BLaER1 (cell line): Measurements from ENCODE around the gene OR51B2.
"Not testable (repeated sequence)": the region's sequence is repeated elsewhere in the genome, so short reads cannot be mapped to it uniquely, and the experiment has no call there.

Experiments used
- H3K27ac ChIP-seq: shearing (Covaris generic); formaldehyde crosslinking; 2 replicates; pipeline ENCODE4 v1.8.1; 2022
- H3K27me3 ChIP-seq: shearing (Covaris generic); formaldehyde crosslinking; 2 replicates; pipeline ENCODE4 v1.8.1; 2022
- H3K36me3 ChIP-seq: shearing (Covaris generic); formaldehyde crosslinking; 2 replicates; pipeline ENCODE4 v1.8.1; 2022
- H3K4me1 ChIP-seq: shearing (Covaris generic); formaldehyde crosslinking; 2 replicates; pipeline ENCODE4 v1.8.1; 2022
- H3K4me2 ChIP-seq: shearing (Covaris generic); formaldehyde crosslinking; 2 replicates; pipeline ENCODE4 v1.8.1; 2022
- H3K4me3 ChIP-seq: shearing (Covaris generic); formaldehyde crosslinking; 2 replicates; pipeline ENCODE4 v1.8.1; 2022
- H3K9ac ChIP-seq: shearing (Covaris generic); formaldehyde crosslinking; 2 replicates; pipeline ENCODE4 v1.8.1; 2022
- H3K9me3 ChIP-seq: shearing (Covaris generic); formaldehyde crosslinking; 2 replicates; pipeline ENCODE4 v1.8.1; 2022
- H4K20me1 ChIP-seq: shearing (Covaris generic); formaldehyde crosslinking; 2 replicates; pipeline ENCODE4 v1.8.1; 2022
- Cebpa-rat ChIP-seq: shearing (Covaris generic); IDR thresholded peaks from 2 replicates; pipeline ENCODE4 v1.8.1; 2022

OR51B2 gene

DNA sequence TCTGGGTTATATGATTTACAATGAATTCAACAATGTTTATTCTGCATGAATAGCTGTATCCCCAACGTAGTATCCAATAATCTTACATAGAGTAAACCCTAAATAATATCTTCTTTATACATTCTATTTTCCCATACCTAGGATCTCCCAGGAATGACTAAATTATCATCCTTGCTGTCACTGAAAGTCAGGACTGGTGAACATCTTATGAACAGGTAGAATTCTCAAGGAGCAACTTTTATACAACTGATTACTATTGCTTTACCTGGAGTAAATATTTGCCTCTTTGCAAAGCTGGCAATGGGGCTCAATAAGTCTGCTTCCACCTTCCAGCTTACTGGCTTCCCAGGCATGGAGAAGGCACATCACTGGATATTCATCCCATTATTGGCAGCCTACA, 27.1 kb upstream of the OR51B2 start, which contains the start of gene OR51B6:
OR51B6 (plus strand) TSS at position 301 of the 400 bp plus-strand sequence; CDS start at position 301, 0 bp downstream.
- TF ChIP-seq Cebpa-rat = no peak
- no peaks in the 10 kb centered on the region for H4K20me1 ChIP-seq

DNA sequence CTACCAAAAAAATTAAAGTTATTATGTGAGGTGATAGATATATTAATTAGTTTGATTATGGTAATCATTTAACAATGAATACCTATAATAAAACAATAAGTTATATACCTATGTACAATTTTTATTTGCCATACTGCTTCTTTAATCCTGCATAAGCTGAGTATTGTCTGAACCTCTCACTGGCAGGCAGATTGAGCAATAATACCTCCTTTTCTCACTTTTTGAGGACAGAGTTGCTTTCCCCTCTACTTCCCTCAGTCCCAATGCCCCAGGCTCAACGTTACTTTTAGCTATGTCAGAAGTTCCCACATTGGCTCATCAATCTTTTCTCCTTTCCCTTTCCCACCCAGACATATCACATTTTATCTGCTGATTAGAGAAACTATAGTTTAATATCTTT, 25.5 kb upstream of the OR51B2 start:
- Histone ChIP-seq H3K36me3 (no peaks in the 10 kb centered on the region), H3K27ac (no peak overlapping the region), H4K20me1 (no peaks in the 10 kb centered on the region), H3K4me1 (no peaks in the 10 kb centered on the region), H3K4me3 (no peak overlapping the region), H3K4me2 (no peak overlapping the region), H3K9ac (no peak overlapping the region), H3K9me3 (no peaks in the 10 kb centered on the region), H3K27me3 (no peaks in the 10 kb centered on the region)
- no peak for TF ChIP-seq Cebpa-rat

More for the DNA sequence above, 27.1 kb upstream of the OR51B2 start, which contains the start of gene OR51B6:
- Histone ChIP-seq H3K4me1 (no peaks in the 10 kb centered on the region), H3K36me3 (no peaks in the 10 kb centered on the region), H3K27ac (no peak within 1 kb of the TSS), H3K27me3 (no peaks in the 10 kb centered on the region), H3K4me3 (no peak within 1 kb of the TSS), H3K9me3 (no peaks in the 10 kb centered on the region), H3K9ac (no peak within 1 kb of the TSS), H3K4me2 (no peak within 1 kb of the TSS)

- no peaks in the 10 kb centered on the region for H3K27me3 ChIP-seq
- no peaks in the 10 kb centered on the region for H3K9me3 ChIP-seq
- H4K20me1 ChIP-seq = no peaks in the 10 kb centered on the region
- TF ChIP-seq Cebpa-rat = no peak
- H3K4me2 ChIP-seq = no peak overlapping the region
- H3K4me1 ChIP-seq = no peaks in the 10 kb centered on the region
- H3K27ac ChIP-seq = no peak overlapping the region
- no peak overlapping the region for H3K4me3 ChIP-seq
- H3K36me3 ChIP-seq = no peaks in the 10 kb centered on the region
- no peak overlapping the region for H3K9ac ChIP-seq
Measured at GRCh38 chr11:5348551-5349194, 24.6 kb upstream of the OR51B2 start.

DNA sequence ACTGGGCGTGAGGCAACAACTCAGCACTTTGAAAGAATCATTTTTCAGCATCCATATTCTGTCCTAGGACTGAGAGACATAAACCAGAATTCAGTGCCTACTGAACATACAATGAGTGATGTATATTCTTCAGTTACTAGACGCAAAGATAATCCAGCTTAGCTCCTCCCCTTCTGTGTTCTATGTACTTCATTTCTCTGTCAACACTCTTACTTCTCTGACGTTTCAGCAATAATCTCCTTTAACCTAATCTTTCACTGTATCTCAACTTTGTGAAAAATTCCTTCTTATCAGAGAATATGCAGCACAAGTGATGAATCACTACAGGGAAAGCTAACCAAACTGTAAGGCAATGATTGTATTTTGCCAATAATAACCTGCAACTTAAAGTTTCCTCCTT, 21.7 kb upstream of the OR51B2 start:
- H3K4me2 ChIP-seq = no peak overlapping the region
- no peak for TF ChIP-seq Cebpa-rat
- H3K9ac ChIP-seq = no peak overlapping the region
- no peaks in the 10 kb centered on the region for H4K20me1 ChIP-seq
- no peak overlapping the region for H3K27ac ChIP-seq
- H3K36me3 ChIP-seq = no peaks in the 10 kb centered on the region
- no peaks in the 10 kb centered on the region for H3K4me1 ChIP-seq
- H3K9me3 ChIP-seq = no peaks in the 10 kb centered on the region
- no peaks in the 10 kb centered on the region for H3K27me3 ChIP-seq
- H3K4me3 ChIP-seq = no peak overlapping the region

- Histone ChIP-seq H3K4me3 (no peak within 1 kb of the TSS), H3K9ac (no peak within 1 kb of the TSS), H3K27me3 (no peaks in the 10 kb centered on the region), H3K36me3 (no peaks in the 10 kb centered on the region), H3K9me3 (no peaks in the 10 kb centered on the region), H3K4me2 (no peak within 1 kb of the TSS), H4K20me1 (no peaks in the 10 kb centered on the region), H3K4me1 (no peaks in the 10 kb centered on the region), H3K27ac (no peak within 1 kb of the TSS)
- no peak for TF ChIP-seq Cebpa-rat
Measured at GRCh38 chr11:5343474-5344335, 19.6 kb upstream of the OR51B2 start, which contains the start of gene OR51B5. TSS of gene OR51B5 (minus strand) at chr11:5343524. CDS start at chr11:5343524, 0 bp downstream.

DNA sequence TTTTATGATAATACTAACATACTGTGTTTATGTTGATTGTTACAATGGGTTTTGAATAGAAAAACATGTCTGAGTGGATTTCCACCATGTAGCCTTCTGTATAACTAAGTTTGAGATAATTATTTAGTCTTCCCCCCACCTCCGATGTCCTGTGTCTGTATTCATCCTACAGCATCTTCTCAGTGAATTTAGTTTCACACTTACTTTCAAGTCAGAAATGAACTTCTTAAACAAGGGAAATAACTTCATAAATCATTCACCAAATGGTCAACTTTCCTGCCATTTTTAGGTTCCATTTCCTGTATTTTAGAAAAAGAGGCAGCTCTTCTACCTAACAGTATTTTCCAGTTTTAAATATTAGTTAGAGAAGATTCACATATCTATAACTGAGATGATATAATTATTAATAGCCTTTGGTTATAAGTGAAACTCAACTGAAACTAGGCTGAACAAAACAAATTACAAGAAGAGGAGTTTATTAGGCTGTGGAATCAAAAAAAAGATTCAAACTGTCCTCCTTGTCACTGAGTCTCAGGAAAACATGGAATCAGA, 15.8 kb upstream of the OR51B2 start:
- no peaks in the 10 kb centered on the region for H4K20me1 ChIP-seq
- H3K4me1 ChIP-seq = peaks cover 7% of the 10 kb centered on the region
- H3K9me3 ChIP-seq = no peaks in the 10 kb centered on the region
- no peak for TF ChIP-seq Cebpa-rat
- H3K27ac ChIP-seq = no peak overlapping the region
- H3K27me3 ChIP-seq = no peaks in the 10 kb centered on the region
- no peaks in the 10 kb centered on the region for H3K36me3 ChIP-seq
- no peak overlapping the region for H3K9ac ChIP-seq
- H3K4me3 ChIP-seq = no peak overlapping the region
- H3K4me2 ChIP-seq = no peak overlapping the region

- H4K20me1 ChIP-seq, H3K4me2 ChIP-seq, H3K27me3 ChIP-seq, H3K4me3 ChIP-seq, H3K9me3 ChIP-seq, H3K36me3 ChIP-seq, H3K9ac ChIP-seq, H3K27ac ChIP-seq, H3K4me1 ChIP-seq: not testable (repeated sequence)
Measured at GRCh38 chr11:5337253-5337652, 13.2 kb upstream of the OR51B2 start.

DNA sequence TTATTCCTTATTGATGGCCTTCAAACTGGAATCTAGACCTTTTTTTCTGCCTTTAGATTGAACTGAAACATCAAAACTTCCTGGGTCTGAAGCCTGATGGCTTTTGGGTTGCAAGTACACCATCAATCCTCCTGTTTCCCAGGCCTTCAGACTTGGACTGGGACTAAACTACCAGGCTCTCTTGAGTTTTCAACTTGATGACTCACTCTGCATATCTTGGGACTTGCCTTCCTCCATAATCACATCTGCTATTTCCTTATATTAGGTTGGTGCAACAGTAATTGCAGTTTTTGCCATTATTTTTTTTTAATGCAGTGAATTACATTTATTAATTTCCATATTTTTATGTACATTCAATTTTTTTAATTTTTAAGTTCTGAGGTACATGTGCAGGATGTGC, 12.2 kb upstream of the OR51B2 start:
- H3K36me3 ChIP-seq = no peaks in the 10 kb centered on the region
- no peak overlapping the region for H3K4me2 ChIP-seq
- no peak overlapping the region for H3K9ac ChIP-seq
- no peaks in the 10 kb centered on the region for H3K27me3 ChIP-seq
- H3K27ac ChIP-seq = no peak overlapping the region
- no peaks in the 10 kb centered on the region for H4K20me1 ChIP-seq
- no peak for TF ChIP-seq Cebpa-rat
- H3K9me3 ChIP-seq = no peaks in the 10 kb centered on the region
- H3K4me1 ChIP-seq = peaks cover 7% of the 10 kb centered on the region
- H3K4me3 ChIP-seq = no peak overlapping the region

DNA sequence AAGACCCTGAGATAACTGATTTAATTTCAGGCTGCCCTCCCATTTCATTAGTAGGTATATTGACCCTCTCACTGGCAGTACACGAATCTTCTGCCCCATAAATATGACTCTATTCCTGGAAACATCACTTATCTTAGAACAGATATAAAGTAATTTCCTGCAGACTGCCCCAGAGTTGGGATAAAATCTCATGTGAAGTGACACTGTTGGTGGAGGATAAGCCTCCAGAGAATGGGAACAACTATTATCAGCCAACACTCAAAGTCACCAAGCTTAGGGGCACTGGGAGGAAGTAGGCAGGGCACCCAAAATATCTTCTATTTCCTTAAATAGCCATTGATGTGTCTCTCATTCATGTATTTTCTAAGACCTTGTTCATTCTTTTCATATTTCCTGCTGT, 11.1 kb upstream of the OR51B2 start:
- Histone ChIP-seq H3K9ac (no peak overlapping the region), H3K9me3 (no peaks in the 10 kb centered on the region), H3K36me3 (no peaks in the 10 kb centered on the region), H3K27me3 (no peaks in the 10 kb centered on the region), H3K4me2 (peak overlapping the region; percentile 26), H4K20me1 (no peaks in the 10 kb centered on the region), H3K4me3 (no peak overlapping the region), H3K27ac (no peak overlapping the region), H3K4me1 (peaks cover 7% of the 10 kb centered on the region)
- TF ChIP-seq Cebpa-rat = no peak

DNA sequence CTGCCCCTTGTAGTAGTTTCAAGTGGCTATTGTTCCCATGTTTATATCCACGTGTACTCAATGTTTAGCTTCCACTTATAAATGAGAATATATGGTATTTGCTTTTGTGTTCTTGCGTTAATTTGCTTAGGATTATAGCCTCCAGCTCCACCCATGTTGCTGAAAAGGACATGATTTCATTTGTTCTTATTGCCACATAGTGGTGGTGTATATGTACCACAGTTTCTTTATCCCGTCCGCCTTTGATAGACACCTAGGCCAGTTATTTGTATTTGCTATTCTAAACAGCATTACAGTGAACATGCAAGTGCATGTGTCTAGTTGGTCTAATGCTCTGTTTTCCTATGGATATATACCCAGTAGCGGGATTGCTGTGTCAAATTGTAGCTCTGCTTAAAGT, 6.8 kb downstream of the OR51B2 start:
- no peak for TF ChIP-seq Cebpa-rat
- no peak overlapping the region for H3K4me2 ChIP-seq
- H3K27ac ChIP-seq = no peak overlapping the region
- H3K9me3 ChIP-seq = no peaks in the 10 kb centered on the region
- no peaks in the 10 kb centered on the region for H3K4me1 ChIP-seq
- no peaks in the 10 kb centered on the region; the same call in 1 of the 2 replicates for H3K27me3 ChIP-seq
- no peak overlapping the region for H3K4me3 ChIP-seq
- H3K9ac ChIP-seq = no peak overlapping the region
- H3K36me3 ChIP-seq = no peaks in the 10 kb centered on the region
- no peaks in the 10 kb centered on the region for H4K20me1 ChIP-seq

DNA sequence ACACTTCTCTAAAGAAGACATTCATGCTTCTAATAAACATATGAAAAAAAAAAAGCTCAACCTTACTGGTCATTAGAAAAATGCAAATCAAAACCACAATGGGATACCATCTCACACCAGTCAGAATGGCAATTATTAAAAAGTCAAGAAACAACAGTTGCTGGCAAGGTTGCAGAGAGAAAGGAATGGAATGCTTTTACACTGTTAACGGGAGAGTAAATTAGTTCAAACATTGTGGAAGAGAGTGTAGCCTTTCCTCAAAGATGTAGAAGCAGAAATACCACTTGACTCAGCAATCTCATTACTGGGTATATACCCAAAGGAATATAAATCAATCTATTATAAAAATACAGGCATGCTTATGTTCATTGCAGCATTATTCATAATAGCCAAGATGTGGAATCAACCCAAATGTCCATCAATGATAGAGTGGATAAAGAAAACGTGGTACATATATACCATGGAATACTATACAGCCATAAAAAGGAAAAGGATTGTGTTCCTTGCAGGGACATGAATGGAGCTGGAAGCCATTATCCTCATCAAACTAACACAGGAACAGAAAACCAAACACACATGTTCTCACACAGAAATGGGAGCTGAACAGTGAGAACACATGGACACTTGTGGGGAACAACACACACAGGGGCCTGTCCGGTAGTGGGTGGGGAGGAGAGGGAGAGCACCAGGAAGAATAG, 10.6 kb downstream of the OR51B2 start:
- H3K36me3 ChIP-seq, H3K9me3 ChIP-seq, H3K4me1 ChIP-seq, H3K27me3 ChIP-seq, H3K27ac ChIP-seq, H3K4me3 ChIP-seq, H4K20me1 ChIP-seq, H3K4me2 ChIP-seq, H3K9ac ChIP-seq: not testable (repeated sequence)
